Karpas-422 (cell line): ENCODE results near the gene NAA60. TPM values are rescaled to one million over a fixed set of nuclear protein-coding genes. Genes with fewer than 3 reads are reported as not detected.

Source experiments
- DNase-seq: peaks from one replicate; pipeline ENCODE4 v3.0.0-alpha.2; 2015
- H2AFZ ChIP-seq: fragments of 200-600 bp; sonication (generic); 2 replicates; pipeline ENCODE4 v1.6.1; 2014; ENCODE audit warnings: antibody characterized with exemption, low read length, mixed read lengths
- H3K27ac ChIP-seq: fragments of 200-600 bp; sonication (generic); 2 replicates; pipeline ENCODE4 v1.5.1; 2014; ENCODE audit warnings: mild to moderate bottlenecking, low read length, moderate library complexity
- H3K27me3 ChIP-seq: fragments of 200-600 bp; sonication (generic); 2 replicates; pipeline ENCODE4 v1.6.1; 2014; ENCODE audit warnings: low read length, mixed read lengths
- H3K36me3 ChIP-seq: fragments of 200-600 bp; sonication (generic); 2 replicates; pipeline ENCODE4 v1.6.1; 2014; ENCODE audit warnings: low read length, mixed read lengths; ENCODE audit not compliant: insufficient read depth
- H3K4me1 ChIP-seq: fragments of 200-600 bp; sonication (generic); 2 replicates; pipeline ENCODE4 v1.6.1; 2014; ENCODE audit warnings: mild to moderate bottlenecking, low read length, mixed read lengths
- H3K4me2 ChIP-seq: fragments of 200-600 bp; sonication (generic); 2 replicates; pipeline ENCODE4 v1.6.1; 2014; ENCODE audit warnings: low read length, low read depth, mild to moderate bottlenecking; ENCODE audit not compliant: poor library complexity, severe bottlenecking
- H3K4me3 ChIP-seq: fragments of 200-600 bp; sonication (generic); 2 replicates; pipeline ENCODE4 v1.5.1; 2014; ENCODE audit warnings: mild to moderate bottlenecking, antibody characterized with exemption, low read length, mixed read lengths
- H3K79me2 ChIP-seq: fragments of 200-600 bp; sonication (generic); 2 replicates; pipeline ENCODE4 v1.6.1; 2014; ENCODE audit warnings: mild to moderate bottlenecking, low read length, mixed read lengths
- H3K9ac ChIP-seq: fragments of 200-600 bp; sonication (generic); 2 replicates; pipeline ENCODE4 v1.6.0; 2014; ENCODE audit warnings: low read length
- H3K9me2 ChIP-seq: fragments of 200-600 bp; sonication (generic), shearing (Covaris generic); replicated peaks from 2 replicates; pipeline ENCODE4 v1.6.0; 2014; ENCODE audit warnings: mild to moderate bottlenecking, low read length, moderate library complexity; ENCODE audit not compliant: insufficient read depth
- H3K9me3 ChIP-seq: fragments of 300-700, 200-600 bp; sonication (generic); 2 replicates; pipeline ENCODE4 v1.6.1; 2014; ENCODE audit warnings: low read length, mixed read lengths
- H4K20me1 ChIP-seq: fragments of 200-600 bp; sonication (generic); 2 replicates; pipeline ENCODE4 v1.6.1; 2014; ENCODE audit warnings: mild to moderate bottlenecking, antibody characterized with exemption, low read length, low read depth; ENCODE audit not compliant: insufficient read depth
- total RNA-seq: library from RNA; depleted of rRNA; stranded (reverse); fragments of >200 nt; shearing (Covaris generic); gene quantifications from 2 replicates; pipeline ENCODE4 v1.2.3, GENCODE V29; 2014; ENCODE audit warnings: low replicate concordance

NAA60 gene
- total RNA-seq, 1 experiment from 2014 or later, result 15.1 TPM

DNA sequence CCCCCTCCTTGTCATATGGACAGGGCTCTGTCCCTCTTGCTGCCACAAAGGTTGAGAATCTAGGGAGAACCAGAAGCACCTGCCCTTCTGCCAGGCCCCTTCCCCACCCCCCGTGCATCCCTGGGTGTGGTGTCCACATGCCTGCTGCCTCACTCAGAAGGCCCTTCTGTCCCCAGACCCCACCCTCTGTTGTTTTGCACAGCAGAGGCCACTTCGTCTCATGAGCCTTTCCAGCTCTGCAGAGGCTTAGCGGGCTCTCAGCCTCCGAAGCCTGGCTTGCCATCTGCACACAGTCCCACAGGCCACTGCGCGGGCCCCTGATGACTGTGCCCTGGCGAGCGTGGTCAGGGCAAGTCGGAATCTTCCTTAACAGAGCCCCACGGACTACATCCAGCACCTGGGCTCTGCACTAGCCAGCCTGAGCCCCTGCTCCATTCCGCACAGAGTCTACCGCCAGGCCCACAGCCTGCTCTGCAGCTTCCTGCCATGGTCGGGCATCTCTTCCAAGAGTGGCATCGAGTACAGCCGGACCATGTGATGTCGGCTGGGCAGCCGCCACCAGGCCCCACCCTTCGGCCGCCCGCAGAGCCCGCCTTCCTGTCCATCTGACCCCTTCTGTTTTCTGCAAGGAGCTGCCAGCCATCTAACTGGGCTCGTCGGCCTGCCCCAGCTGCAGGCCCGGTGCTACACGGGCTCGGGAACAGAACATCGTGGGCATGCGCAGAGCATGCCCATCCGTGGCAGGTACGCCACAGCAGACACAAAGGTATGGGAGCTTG is 41.0 kb downstream of the NAA60 start:
- peaks cover 5% of the 10 kb centered on the region for H3K36me3 ChIP-seq

DNA sequence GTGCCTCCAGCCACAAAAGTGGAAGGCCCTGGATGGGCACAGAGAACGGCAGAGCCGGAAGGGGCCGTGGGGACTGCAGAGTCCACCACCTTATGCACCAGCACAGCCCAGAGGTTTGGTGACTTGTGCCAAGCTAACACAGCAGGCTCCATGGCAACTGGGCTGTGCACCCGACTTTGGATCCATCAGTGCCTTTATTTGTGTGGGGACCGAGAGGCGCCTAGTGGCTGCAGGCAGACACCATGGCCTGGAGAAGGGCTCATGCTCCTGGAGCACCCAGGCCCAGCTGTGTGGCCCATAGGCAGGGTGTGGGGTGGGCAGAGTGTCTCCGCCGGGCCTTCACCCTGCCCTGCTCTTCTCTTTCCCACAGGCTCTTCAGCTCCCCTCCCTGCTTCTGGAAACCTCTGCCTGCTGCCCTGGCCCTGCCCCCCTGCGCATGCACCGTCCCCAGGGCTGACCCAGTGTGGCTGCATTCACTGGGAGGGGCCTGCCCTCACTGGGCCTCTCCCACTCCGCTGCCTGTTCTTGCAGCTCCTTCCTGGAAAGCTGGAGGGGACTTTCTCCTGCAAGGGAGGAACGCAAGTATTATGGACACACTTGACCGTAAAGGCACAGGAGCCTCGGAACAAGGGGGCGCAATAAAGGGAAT is 41.7 kb downstream of the NAA60 start:
- H3K4me1 ChIP-seq, result no peaks in the 10 kb centered on the region
- H3K4me2 ChIP-seq, result no peak overlapping the region
- DNase-seq, result no peak
- H3K9me2 ChIP-seq, result no peaks in the 10 kb centered on the region
- H3K9ac ChIP-seq, result no peak overlapping the region
- peaks cover 3% of the 10 kb centered on the region; the same call in 1 of the 2 replicates for H4K20me1 ChIP-seq
- H3K27me3 ChIP-seq, result no peaks in the 10 kb centered on the region
- no peak overlapping the region for H2AFZ ChIP-seq
- no peak overlapping the region for H3K27ac ChIP-seq
- no peak overlapping the region for H3K4me3 ChIP-seq
- H3K9me3 ChIP-seq, result no peaks in the 10 kb centered on the region
- H3K79me2 ChIP-seq, result no peaks in the 10 kb centered on the region
- H3K36me3 ChIP-seq, result peaks cover 5% of the 10 kb centered on the region

More for the DNA sequence above, 41.0 kb downstream of the NAA60 start:
- no peaks in the 10 kb centered on the region for H3K9me3 ChIP-seq
- H3K4me1 ChIP-seq, result no peaks in the 10 kb centered on the region
- no peaks in the 10 kb centered on the region for H3K27me3 ChIP-seq
- no peak overlapping the region for H3K4me3 ChIP-seq
- H3K9ac ChIP-seq, result no peak overlapping the region
- no peak for DNase-seq
- peaks cover 6% of the 10 kb centered on the region for H3K79me2 ChIP-seq
- H3K4me2 ChIP-seq, result no peak overlapping the region
- H2AFZ ChIP-seq, result no peak overlapping the region
- no peak overlapping the region for H3K27ac ChIP-seq
- no peaks in the 10 kb centered on the region for H3K9me2 ChIP-seq
- peaks cover 3% of the 10 kb centered on the region for H4K20me1 ChIP-seq

DNA sequence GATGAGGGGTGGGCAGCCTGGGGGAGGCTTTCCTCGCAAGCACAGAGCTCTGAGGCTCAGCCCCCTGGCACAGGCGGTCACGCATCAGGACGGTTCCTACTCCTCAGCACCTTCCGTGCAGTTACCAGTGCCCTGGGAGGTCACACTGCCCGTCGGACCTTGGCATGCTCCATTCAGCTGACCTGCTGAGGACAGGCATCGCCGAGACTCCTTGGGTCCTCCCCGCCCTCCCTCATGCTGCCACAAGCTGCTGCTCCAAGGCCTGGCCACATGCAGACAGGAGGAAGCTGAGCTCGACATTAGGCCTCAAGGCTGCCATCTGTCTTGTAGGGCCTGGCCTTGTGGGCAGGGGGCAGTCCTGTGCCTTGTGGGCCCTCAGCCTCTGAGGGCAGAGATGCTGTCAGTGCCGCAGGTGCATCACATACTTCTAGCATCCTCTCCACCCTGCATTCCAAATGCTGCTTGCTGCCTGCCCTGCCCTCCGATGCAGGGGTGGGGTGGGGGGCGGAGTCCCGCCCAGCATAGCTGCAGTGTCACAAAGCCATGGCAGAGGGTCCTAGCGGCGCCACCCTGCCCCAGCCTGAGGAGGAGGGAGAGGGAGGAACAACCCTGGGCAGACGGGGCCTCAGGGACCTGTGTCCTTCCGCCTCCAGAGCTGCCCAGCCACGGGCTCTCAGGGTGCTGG is 42.5 kb downstream of the NAA60 start:
- H3K9me2 ChIP-seq, result no peaks in the 10 kb centered on the region
- H3K4me1 ChIP-seq, result no peaks in the 10 kb centered on the region
- peaks cover 5% of the 10 kb centered on the region; the same call in 1 of the 2 replicates for H4K20me1 ChIP-seq
- H3K4me2 ChIP-seq, result no peak overlapping the region
- no peak overlapping the region for H3K27ac ChIP-seq
- H2AFZ ChIP-seq, result no peak overlapping the region
- DNase-seq, result no peak
- no peak overlapping the region for H3K4me3 ChIP-seq
- H3K9ac ChIP-seq, result no peak overlapping the region
- H3K9me3 ChIP-seq, result no peaks in the 10 kb centered on the region
- peaks cover 5% of the 10 kb centered on the region for H3K36me3 ChIP-seq
- H3K79me2 ChIP-seq, result no peaks in the 10 kb centered on the region
- H3K27me3 ChIP-seq, result no peaks in the 10 kb centered on the region

DNA sequence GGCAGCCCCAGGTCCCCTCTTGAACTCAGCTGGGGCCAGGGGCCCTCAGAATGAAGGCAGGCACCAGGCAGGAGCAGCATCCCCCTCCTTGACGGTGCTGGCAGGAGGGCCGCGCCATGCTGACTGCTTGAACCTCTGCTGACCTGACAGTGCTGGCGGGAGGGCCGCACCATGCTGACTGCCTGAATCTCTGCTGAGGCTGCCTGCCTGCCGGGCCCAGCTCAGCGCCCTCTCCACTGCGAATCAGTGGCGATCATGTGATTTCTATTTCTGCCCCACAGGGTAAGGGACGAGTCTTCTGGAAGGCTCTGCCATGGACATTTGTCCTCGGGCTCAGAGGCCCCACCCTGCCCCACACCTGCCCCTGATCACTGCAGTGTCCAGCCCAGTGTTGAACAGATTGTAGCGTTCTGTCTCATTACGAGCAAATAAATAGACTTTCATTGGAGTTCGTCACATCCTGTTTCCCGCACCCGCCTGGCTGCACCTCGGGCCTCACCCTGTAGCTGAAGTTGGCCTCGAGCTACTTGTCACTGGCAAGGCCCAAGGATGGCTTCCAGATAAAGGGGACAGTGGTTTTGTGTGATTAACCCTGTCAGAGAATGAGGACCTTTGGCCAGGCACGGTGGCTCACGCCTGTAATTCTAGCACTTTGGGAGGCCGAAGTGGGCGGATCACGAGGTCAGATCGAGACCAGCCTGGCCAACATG is 43.2 kb downstream of the NAA60 start:
- no peaks in the 10 kb centered on the region for H3K27me3 ChIP-seq
- H3K4me2 ChIP-seq, result no peak overlapping the region
- H3K4me1 ChIP-seq, result no peaks in the 10 kb centered on the region
- peaks cover 5% of the 10 kb centered on the region for H3K36me3 ChIP-seq
- no peak overlapping the region for H2AFZ ChIP-seq
- H3K79me2 ChIP-seq, result no peaks in the 10 kb centered on the region
- no peak overlapping the region for H3K27ac ChIP-seq
- DNase-seq, result no peak
- no peaks in the 10 kb centered on the region for H3K9me2 ChIP-seq
- peaks cover 9% of the 10 kb centered on the region; the same call in 1 of the 2 replicates for H4K20me1 ChIP-seq
- no peaks in the 10 kb centered on the region for H3K9me3 ChIP-seq
- H3K4me3 ChIP-seq, result no peak overlapping the region
- H3K9ac ChIP-seq, result no peak overlapping the region

DNA sequence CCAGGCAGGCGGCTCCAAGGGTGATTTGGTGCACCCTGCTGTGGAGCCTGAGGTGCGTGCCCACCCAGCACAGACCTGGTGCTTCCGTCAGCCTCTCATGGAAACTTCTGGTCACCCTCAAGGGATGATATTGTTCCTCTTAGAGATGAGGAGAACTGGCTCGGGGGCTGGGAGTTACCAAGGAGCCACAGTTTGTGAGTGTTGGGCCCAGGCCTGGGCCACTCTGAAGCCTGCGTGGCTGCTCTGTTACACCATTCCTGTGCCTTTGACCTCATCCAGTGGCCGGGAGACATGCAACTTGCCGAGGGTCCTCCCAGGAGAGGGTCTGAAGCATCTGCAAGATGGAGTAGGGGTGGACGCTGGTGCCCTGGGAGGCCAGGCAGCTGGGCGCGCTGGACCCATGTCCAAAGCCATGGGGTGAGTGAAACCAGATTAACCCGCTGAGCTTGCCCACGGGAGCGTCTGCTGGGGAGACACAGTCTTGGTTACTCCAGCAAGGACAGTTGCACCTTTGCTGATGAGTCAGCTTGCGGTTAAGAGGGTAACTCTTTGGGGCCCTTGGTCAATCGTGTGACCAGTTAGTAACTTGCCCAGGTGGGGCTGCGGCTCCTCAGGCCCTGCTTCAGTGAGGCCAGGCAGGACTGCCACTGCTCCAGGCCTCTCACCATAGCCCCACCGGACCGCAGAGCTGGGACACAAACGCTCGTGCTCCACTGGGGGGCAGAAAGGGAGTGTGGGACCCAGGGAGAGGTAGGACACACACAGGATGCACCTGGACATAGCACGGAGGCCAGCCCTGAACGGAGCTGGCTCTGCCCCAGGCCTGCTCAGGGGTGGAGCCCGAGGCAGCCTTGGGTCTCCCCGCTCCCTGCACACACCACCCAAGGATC is 44.3 kb downstream of the NAA60 start:
- Histone ChIP-seq H2AFZ (no peak overlapping the region), H3K9me3 (no peaks in the 10 kb centered on the region), H3K9me2 (no peaks in the 10 kb centered on the region), H3K36me3 (peaks cover 5% of the 10 kb centered on the region), H3K79me2 (no peaks in the 10 kb centered on the region), H3K4me3 (no peak overlapping the region), H3K9ac (no peak overlapping the region), H3K4me2 (no peak overlapping the region), H3K27ac (no peak overlapping the region), H3K27me3 (no peaks in the 10 kb centered on the region), H4K20me1 (0 out of 2 replicates have a peak, but pooled peaks cover 6% of the 10 kb centered on the region), H3K4me1 (no peaks in the 10 kb centered on the region)
- DNase-seq, result no peak

DNA sequence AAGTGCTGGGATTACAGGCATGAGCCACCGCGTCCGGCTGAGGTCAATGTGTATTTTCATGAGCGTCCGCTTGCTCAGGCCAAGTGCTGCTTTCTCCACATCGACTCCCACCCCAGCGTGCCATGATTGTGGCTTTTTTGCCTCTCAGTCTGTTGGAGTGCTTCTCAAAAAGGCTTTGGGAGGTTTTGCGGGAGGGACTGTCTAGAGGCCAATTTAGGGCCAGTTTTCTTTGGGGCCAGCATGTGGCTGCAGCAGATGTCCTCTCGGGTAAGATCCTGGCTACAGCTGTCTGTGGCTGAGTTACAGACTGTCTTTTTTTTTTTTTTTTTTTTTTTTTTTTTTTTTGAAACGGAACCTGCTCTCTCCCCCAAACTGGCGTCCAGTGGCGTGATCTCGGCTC is 45.3 kb downstream of the NAA60 start:
- H3K4me2 ChIP-seq, result no peak overlapping the region

DNA sequence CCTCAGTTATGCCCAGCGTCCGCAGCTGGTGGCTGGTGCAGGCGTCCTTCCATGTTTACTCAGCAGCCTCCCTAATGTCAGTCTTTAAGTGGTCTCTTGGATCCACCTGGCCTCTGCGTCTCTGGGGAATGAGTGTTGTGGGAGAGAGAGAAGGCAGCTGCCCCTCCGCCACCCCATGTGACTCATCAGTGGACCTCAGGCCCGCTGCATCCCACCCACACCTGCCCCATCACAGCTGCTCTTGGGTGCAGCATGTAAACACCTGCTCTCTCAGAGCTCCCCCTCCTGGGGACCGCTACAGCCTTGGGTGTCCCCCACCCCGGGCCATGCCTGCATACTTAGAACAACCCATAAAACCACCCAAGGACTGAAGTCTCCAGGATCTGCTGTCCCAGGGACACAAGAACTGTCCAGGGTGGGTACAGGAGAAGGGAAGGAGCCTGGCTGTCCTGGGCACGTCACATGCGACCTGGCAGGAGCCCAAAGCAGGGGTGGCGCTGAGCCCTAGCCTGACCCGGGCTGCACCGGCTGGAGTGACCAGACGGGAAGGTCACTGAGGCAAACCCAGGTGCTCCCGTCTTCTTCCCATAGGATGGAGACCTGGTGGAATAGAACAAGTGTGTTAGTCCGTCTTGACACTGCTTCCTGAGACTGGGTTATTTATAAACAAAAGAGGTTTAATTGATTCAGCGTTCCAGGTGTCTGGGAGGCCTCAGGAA is 47.6 kb downstream of the NAA60 start:
- Histone ChIP-seq H3K4me1 (no peaks in the 10 kb centered on the region), H3K36me3 (no peaks in the 10 kb centered on the region), H3K4me2 (no peak overlapping the region), H3K79me2 (no peaks in the 10 kb centered on the region), H2AFZ (no peak overlapping the region), H4K20me1 (0 out of 2 replicates have a peak, but pooled peaks cover 6% of the 10 kb centered on the region), H3K27me3 (no peaks in the 10 kb centered on the region), H3K9me2 (no peaks in the 10 kb centered on the region), H3K9ac (no peak overlapping the region), H3K27ac (no peak overlapping the region), H3K4me3 (no peak overlapping the region), H3K9me3 (no peaks in the 10 kb centered on the region)
- DNase-seq, result peak; percentile 59

More for the DNA sequence above, 45.3 kb downstream of the NAA60 start:
- H3K4me3 ChIP-seq, result no peak overlapping the region
- H3K27ac ChIP-seq, result no peak overlapping the region
- H3K9ac ChIP-seq, result no peak overlapping the region
- H3K36me3 ChIP-seq, result peaks cover 5% of the 10 kb centered on the region
- H3K4me1 ChIP-seq, result no peaks in the 10 kb centered on the region
- 0 out of 2 replicates have a peak, but pooled peaks cover 6% of the 10 kb centered on the region for H4K20me1 ChIP-seq
- H3K9me3 ChIP-seq, result no peaks in the 10 kb centered on the region
- no peak overlapping the region for H2AFZ ChIP-seq
- H3K9me2 ChIP-seq, result no peaks in the 10 kb centered on the region
- H3K79me2 ChIP-seq, result no peaks in the 10 kb centered on the region
- H3K27me3 ChIP-seq, result no peaks in the 10 kb centered on the region
- DNase-seq, result no peak
